GM21576 (cell line): ENCODE measurements around the gene BRSK1.

Experiments used
- ATAC-seq: cut with Tn5 transposase; IDR thresholded peaks from one replicate; pipeline ENCODE4 v1.9.1; 2021; ENCODE audit warnings: mild to moderate bottlenecking, moderate library complexity; ENCODE audit not compliant: unreplicated experiment

BRSK1 gene

GRCh38 chr19:55253842-55254624 is 29.8 kb upstream of the BRSK1 start:
- ATAC-seq = peak; percentile 42

- no peak for ATAC-seq
These were observed 29.2 kb upstream of the BRSK1 start for GRCh38 chr19:55254625-55254977.

GRCh38 chr19:55255618-55256423 is 28.0 kb upstream of the BRSK1 start:
- no peak for ATAC-seq

- ATAC-seq = no peak
These were observed 27.0 kb upstream of the BRSK1 start for GRCh38 chr19:55256562-55257460.

- no peak for ATAC-seq
These were observed 26.1 kb upstream of the BRSK1 start for GRCh38 chr19:55257461-55258420.

DNA sequence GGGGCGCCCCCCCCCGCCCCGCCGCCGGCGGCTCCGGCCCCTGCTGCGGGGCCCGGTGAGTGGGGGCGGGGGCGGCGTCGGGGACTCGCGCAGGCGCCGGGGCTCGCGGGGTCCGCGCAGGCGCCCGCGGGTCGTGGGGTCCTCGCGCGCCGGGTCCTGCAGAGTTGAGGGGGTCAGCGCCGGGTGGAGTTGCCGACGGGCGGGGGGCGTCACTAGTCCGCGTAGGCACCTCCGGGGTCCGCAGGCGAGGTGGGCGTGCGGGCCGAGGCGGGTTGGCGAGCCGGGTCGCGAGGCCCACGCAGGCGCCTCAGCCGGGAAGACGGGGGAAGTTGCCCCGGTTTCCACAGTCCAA is 25.3 kb upstream of the BRSK1 start:
- ATAC-seq = peak; percentile 6

DNA sequence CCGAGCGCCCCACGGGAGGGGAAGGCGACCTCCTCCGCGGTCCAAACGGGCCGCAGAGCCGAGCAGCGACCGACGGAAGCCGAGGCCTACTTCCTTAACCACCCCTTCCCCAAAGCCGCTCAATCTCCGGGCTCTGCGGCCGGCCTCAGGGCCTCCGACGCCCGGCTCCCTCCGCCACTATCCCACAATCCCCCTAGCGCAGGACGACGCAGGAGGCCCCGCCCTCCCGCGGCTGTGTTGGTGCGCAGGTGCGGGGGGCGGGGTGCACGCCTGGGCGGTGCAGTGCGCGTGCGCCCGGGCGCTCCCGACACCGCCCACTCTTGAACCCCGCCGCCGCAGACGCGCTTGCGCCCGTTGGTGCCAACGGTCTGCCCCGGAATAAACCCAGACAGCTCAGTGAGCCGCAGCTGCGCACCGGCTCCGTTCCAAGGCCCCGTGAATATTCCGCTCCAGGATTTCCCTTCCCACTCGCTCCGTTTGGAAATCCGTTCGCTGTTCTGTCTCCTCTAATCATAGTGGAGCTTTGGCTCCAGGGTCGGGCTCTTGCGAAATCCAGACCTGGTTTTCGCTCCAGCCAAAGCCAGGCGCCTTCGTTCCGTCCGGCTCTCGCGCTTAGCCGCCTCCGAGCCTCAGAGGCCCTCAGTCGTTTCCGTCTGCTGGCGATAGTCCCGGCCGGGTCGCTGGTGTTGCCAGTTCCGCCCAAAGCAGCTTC is 24.8 kb upstream of the BRSK1 start, which contains the start of gene PPP6R1:
Gene PPP6R1 (minus strand): TSS at position 190 of the 712 bp plus-strand sequence. CDS start 11,914 bp downstream, outside the sequence.
- ATAC-seq = peak; percentile 54

DNA sequence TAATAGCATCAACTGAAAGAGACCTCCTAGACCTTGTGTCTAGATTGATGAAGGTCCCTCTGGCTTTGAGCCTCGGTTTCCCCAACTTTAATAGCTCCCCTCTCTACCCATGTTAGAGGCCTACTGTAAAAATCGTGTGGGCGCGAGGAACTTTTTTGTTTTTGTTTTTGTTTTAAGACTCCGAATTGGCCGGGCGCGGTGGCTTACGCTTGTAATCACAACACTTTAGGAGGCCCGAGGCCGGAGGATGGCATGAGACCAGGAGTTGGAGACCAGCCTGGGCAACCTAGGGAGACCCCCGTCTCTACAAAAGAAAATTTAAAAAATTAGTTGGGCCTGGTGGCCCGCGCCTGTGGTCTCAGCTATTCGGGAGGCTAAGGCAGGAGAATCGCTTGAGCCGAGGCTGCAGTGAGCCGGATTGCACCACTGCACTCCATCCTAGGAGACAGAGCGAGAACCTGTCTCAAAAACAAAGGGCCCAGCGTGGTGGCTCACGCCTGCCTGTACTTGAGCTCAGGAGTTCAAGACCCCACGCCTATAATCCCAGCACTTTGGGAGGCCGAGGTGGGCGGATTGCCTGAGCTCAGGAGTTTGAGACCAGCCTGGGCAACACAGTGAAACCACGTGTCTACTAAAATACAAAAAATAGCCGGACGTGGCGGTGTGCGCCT is 24.1 kb upstream of the BRSK1 start:
- ATAC-seq = no peak

DNA sequence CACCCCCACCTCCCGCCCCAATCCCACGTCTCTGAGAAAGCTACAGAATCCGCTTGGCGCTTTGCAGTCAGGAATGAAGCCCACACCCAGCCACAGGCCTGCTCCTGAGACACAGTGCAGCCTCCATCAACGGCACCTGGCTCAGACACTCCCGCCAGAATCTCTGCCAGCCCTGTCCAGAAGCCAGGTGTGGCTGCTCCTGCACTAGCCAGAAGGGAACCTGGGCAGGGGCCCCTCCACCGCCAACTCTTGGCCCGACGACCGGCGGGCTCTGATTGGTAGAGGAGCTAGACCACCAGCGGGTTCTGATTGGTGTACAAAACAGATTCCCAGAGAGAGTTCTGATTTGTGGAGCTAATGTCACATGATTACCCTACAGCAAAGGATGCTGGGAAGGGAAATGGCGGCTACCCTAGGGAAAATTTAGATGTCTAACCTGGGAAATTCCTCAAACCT is 22.1 kb upstream of the BRSK1 start:
- ATAC-seq = no peak

DNA sequence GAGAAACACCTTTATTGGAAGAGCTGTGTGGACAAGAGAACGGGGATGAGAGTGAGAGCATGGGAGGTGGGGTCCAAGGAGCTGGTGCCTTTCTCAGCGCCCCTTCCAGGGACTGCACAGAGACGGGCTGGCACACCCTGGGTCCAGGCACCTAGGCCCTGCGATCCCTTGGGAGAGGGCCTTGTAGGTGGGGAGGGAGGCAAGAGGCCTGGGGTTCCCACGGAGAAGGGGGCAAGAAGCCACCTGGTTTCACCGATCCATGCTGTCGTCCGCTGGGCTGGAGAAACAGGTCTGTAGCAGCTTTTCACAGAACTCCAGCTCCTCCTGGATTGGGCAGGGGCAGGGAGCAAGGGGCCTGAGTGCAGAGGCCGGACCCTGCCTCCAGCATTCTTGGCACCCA is 21.4 kb upstream of the BRSK1 start:
- ATAC-seq = no peak

- ATAC-seq = no peak
These were observed 19.3 kb upstream of the BRSK1 start for GRCh38 chr19:55264531-55264930.

- no peak for ATAC-seq
These were observed 18.6 kb upstream of the BRSK1 start for GRCh38 chr19:55265173-55265572.

GRCh38 chr19:55265723-55266386 is 17.9 kb upstream of the BRSK1 start:
- no peak for ATAC-seq

- ATAC-seq = no peak
These were observed 17.4 kb upstream of the BRSK1 start for GRCh38 chr19:55266404-55266803.

- no peak for ATAC-seq
These were observed 17.0 kb upstream of the BRSK1 start for GRCh38 chr19:55266840-55267239.

GRCh38 chr19:55269299-55269698 is 14.5 kb upstream of the BRSK1 start:
- ATAC-seq = no peak

GRCh38 chr19:55270172-55270942 is 13.4 kb upstream of the BRSK1 start:
- ATAC-seq = no peak

DNA sequence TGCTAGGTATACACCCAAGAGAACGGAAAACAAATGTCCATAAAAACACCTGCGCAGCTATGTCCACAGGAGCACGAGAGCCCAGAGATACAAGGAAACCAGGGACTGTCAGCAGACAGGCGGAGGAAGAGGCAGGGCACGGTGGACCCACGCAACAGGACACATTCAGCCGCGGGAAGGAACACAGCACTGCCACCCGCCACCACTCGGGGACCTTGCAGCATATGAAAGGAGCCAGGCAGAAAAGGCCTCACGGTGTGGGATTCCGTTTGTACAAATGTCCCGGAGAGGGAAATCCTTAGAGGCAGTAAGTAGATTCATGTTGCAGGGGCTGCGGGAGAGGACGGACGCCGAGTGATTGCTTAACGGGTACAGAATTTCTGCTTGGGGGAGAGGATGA is 11.7 kb upstream of the BRSK1 start:
- no peak for ATAC-seq
